Right cardiac atrium (tissue), 5 donors: ENCODE measurements around the gene PTPRH. TPM values are rescaled to one million over a fixed set of nuclear protein-coding genes. Genes with fewer than 3 reads are reported as not detected.

Experiments
- ATAC-seq, 2 donors: fragments of 200-7000 bp; cut with Tn5 transposase; one replicate each; pipeline versions ENCODE4 v1.8.0 to v1.9.1; 2020; ENCODE audit warnings: moderate library complexity in 2 of 2, mild to moderate bottlenecking in 1 of 2
- DNase-seq, 3 donors: peaks; one replicate each; pipeline ENCODE4 v3.0.0-alpha.2; 2020
- H3K27ac ChIP-seq: one replicate; pipeline ENCODE4 v1.5.1; 2013; ENCODE audit warnings: mild to moderate bottlenecking, low read length, control low read depth, moderate library complexity
- H3K27me3 ChIP-seq: one replicate; pipeline ENCODE4 v1.6.1; 2013; ENCODE audit not compliant: control insufficient read depth, insufficient read depth
- H3K4me1 ChIP-seq: one replicate; pipeline ENCODE4 v1.6.1; 2013; ENCODE audit warnings: low read length; ENCODE audit not compliant: control insufficient read depth, insufficient read depth
- H3K4me3 ChIP-seq: one replicate; pipeline ENCODE4 v1.5.1; 2013; ENCODE audit warnings: low read length, control low read depth
- H3K9me3 ChIP-seq: one replicate; pipeline ENCODE4 v1.6.1; 2013; ENCODE audit warnings: low read length; ENCODE audit not compliant: control insufficient read depth
- WGBS: extraction: QIAGEN DNeasy Blood & Tissue Kit; methylation state at CpG from one replicate; pipeline ENCODE4 v1.1.7; 2013; 5-methylcytosine and 5-hydroxymethylcytosine counted together
- intact Hi-C, 4 donors: fragments of 100-400 bp; cut with DNase I; formaldehyde crosslinking; loops; one replicate each; pipeline versions ENCODE4 v1.11.0 to v1.14.0; 2022 to 2023
- polyA plus RNA-seq: library from polyadenylated mRNA; stranded (reverse); fragments of 200-250 nt; gene quantifications from one replicate; pipeline ENCODE4 v1.2.3, GENCODE V29; 2013
- total RNA-seq, 4 donors: library from RNA; stranded (reverse); fragmentation: NEBNext Ultra II Directional; extraction: Animal tissue kit (Norgen Biotek cat#: 25700); gene quantifications; one replicate each; pipeline ENCODE4 v1.2.1, GENCODE V29; 2021
- donor health status: healthy with polysubstance abuse.
- donor health status: DM: no; HTN: yes; CAD: no.
- donor health status: DM: no; HTN: no; CAD: no.
- donor health status: DM: no; HTN: yes; CAD: no; lungs with severe emphysema.
- donor health status: DM: yes; HTN: yes; CAD: no.

PTPRH gene
- total and polyA plus RNA-seq, 5 donors = 0.14 to 3.1 (median 0.72) TPM

- Histone ChIP-seq H3K4me1 (no peaks in the 10 kb centered on the region), H3K27ac (no peak overlapping the region), H3K4me3 (no peak overlapping the region), H3K9me3 (no peaks in the 10 kb centered on the region), H3K27me3 (no peaks in the 10 kb centered on the region)
- no peak for ATAC-seq
- no peak for DNase-seq
- intact Hi-C loops = no loop called here
- 49% methylated on average over 5 of the region's 5 CpGs for WGBS
Measured at GRCh38 chr19:55198651-55199050, 10.7 kb downstream of the PTPRH start.

GRCh38 chr19:55197528-55197927, 11.8 kb downstream of the PTPRH start:
- Histone ChIP-seq H3K4me1 (no peaks in the 10 kb centered on the region), H3K27me3 (no peaks in the 10 kb centered on the region), H3K9me3 (no peaks in the 10 kb centered on the region), H3K27ac (no peak overlapping the region), H3K4me3 (no peak overlapping the region)
- DNase-seq (no peak), ATAC-seq (no peak)
- WGBS = 56% methylated on average over 4 of the region's 4 CpGs
- intact Hi-C loops = no loop called here

- Histone ChIP-seq H3K4me3 (no peak overlapping the region), H3K9me3 (no peaks in the 10 kb centered on the region), H3K27ac (no peak overlapping the region), H3K27me3 (no peaks in the 10 kb centered on the region), H3K4me1 (no peaks in the 10 kb centered on the region)
- DNase-seq = no peak
- ATAC-seq = no peak
- 86% methylated on average over 10 of the region's 10 CpGs for WGBS
- intact Hi-C loops = no loop called here
Measured at GRCh38 chr19:55196803-55197202, 12.5 kb downstream of the PTPRH start.

GRCh38 chr19:55193481-55193880, 15.8 kb downstream of the PTPRH start:
- no peak overlapping the region for H3K27ac ChIP-seq
- H3K4me1 ChIP-seq = no peaks in the 10 kb centered on the region
- 77% methylated on average over 12 of the region's 12 CpGs for WGBS
- no peak overlapping the region for H3K4me3 ChIP-seq
- no peak for ATAC-seq
- no peaks in the 10 kb centered on the region for H3K9me3 ChIP-seq
- H3K27me3 ChIP-seq = no peaks in the 10 kb centered on the region
- intact Hi-C loops = no loop called here
- no peak for DNase-seq

GRCh38 chr19:55189403-55189835, 19.9 kb downstream of the PTPRH start:
- 56% methylated on average over 15 of the region's 15 CpGs for WGBS
- no peak overlapping the region for H3K27ac ChIP-seq

GRCh38 chr19:55188625-55189024, 20.7 kb downstream of the PTPRH start:
- Histone ChIP-seq H3K9me3 (no peaks in the 10 kb centered on the region), H3K27me3 (no peaks in the 10 kb centered on the region), H3K4me3 (no peak overlapping the region), H3K27ac (no peak overlapping the region), H3K4me1 (no peaks in the 10 kb centered on the region)
- ATAC-seq (peak in 1 of 2 donors; percentile 51), DNase-seq (no peak)
- WGBS = 64% methylated on average over 8 of the region's 8 CpGs
- intact Hi-C loops = no loop called here

More at GRCh38 chr19:55189403-55189835, 19.9 kb downstream of the PTPRH start:
- Histone ChIP-seq H3K4me3 (no peak overlapping the region), H3K27me3 (no peaks in the 10 kb centered on the region), H3K4me1 (no peaks in the 10 kb centered on the region), H3K9me3 (no peaks in the 10 kb centered on the region)
- intact Hi-C loops = no loop called here
- ATAC-seq = peak; percentile 73 to 93
- peak in 1 of 3 donors; percentile 51 for DNase-seq

- H3K27me3 ChIP-seq = no peaks in the 10 kb centered on the region
- no peak for DNase-seq
- 76% methylated on average over 12 of the region's 12 CpGs for WGBS
- intact Hi-C loops = no loop called here
- no peak overlapping the region for H3K4me3 ChIP-seq
- no peaks in the 10 kb centered on the region for H3K9me3 ChIP-seq
- H3K27ac ChIP-seq = no peak overlapping the region
- no peaks in the 10 kb centered on the region for H3K4me1 ChIP-seq
- no peak for ATAC-seq
Measured at GRCh38 chr19:55186080-55186479, 23.2 kb downstream of the PTPRH start.

GRCh38 chr19:55181740-55182139, 27.6 kb downstream of the PTPRH start:
- no peak overlapping the region for H3K27ac ChIP-seq
- H3K4me3 ChIP-seq = no peak overlapping the region
- intact Hi-C loops = no loop called here
- ATAC-seq (no peak), DNase-seq (no peak)
- 71% methylated on average over 20 of the region's 20 CpGs for WGBS
- H3K27me3 ChIP-seq = no peaks in the 10 kb centered on the region
- H3K9me3 ChIP-seq = no peaks in the 10 kb centered on the region
- no peaks in the 10 kb centered on the region for H3K4me1 ChIP-seq

GRCh38 chr19:55179606-55180484, 29.5 kb downstream of the PTPRH start, which contains the start of gene SYT5:
Gene SYT5, minus strand, starts transcription at chr19:55180289. Its CDS starts 1,248 bp downstream, at chr19:55179041.
- peak within 1 kb of the TSS; percentile 16 for H3K4me3 ChIP-seq
- intact Hi-C loops = no loop called here
- peak; percentile 79 to 83 for ATAC-seq
- no peaks in the 10 kb centered on the region for H3K27me3 ChIP-seq
- WGBS = 2% methylated on average over 68 of the region's 68 CpGs
- no peaks in the 10 kb centered on the region for H3K4me1 ChIP-seq
- H3K9me3 ChIP-seq = no peaks in the 10 kb centered on the region
- DNase-seq = peak; percentile 42 to 77 (median 67)
- H3K27ac ChIP-seq = no peak within 1 kb of the TSS

- no peaks in the 10 kb centered on the region for H3K27me3 ChIP-seq
- WGBS = 3% methylated on average over 61 of the region's 61 CpGs
Measured at GRCh38 chr19:55178781-55179599, 30.3 kb downstream of the PTPRH start.

GRCh38 chr19:55176076-55176475, 33.2 kb downstream of the PTPRH start:
- ATAC-seq (no peak), DNase-seq (no peak)
- 38% methylated on average over 2 of the region's 2 CpGs for WGBS
- H3K4me3 ChIP-seq = no peak overlapping the region
- H3K9me3 ChIP-seq = no peaks in the 10 kb centered on the region
- H3K4me1 ChIP-seq = no peaks in the 10 kb centered on the region
- H3K27me3 ChIP-seq = no peaks in the 10 kb centered on the region
- H3K27ac ChIP-seq = no peak overlapping the region
- intact Hi-C loops = no loop called here

More at GRCh38 chr19:55178781-55179599, 30.3 kb downstream of the PTPRH start:
- no peaks in the 10 kb centered on the region for H3K4me1 ChIP-seq
- H3K27ac ChIP-seq = no peak overlapping the region
- peak; percentile 79 to 89 (median 86) for DNase-seq
- peak; percentile 69 to 75 for ATAC-seq
- intact Hi-C loops = no loop called here
- H3K4me3 ChIP-seq = peak overlapping the region; percentile 16
- no peaks in the 10 kb centered on the region for H3K9me3 ChIP-seq
